ENCODE results near the gene TCF4.

The TCF4 gene

DNA sequence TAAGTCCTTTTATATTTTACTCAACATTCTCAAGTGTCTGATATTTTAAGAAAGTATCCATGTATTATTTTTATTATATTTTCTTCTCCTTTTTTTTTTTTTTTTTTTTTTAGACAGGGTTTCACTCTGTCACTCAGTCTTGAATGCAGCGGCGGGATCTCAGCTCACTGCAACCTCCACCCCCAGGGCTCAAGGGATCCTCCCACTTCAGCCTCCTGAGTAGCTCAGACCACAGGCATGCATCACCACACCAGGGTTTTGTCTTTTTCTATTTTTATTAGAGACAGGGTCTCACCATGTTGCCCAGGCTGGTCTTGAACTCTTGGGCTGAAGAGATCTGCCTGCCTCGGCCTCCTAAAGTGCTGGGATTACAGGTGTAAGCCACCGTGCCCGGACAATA, 212.1 kb downstream of the TCF4 start:
- H3K9me3 ChIP-seq (ENCODE audit: control insufficient read depth, low read length) = no peaks in the 10 kb centered on the region
- no peak overlapping the region for H3K4me3 ChIP-seq (ENCODE audit: low read length)

GRCh38 chr18:55374741-55375140, 213.3 kb downstream of the TCF4 start:
- Histone ChIP-seq H3K9me3 (ENCODE audit: control insufficient read depth, low read length) (no peaks in the 10 kb centered on the region), H3K9ac (ENCODE audit: low read length) (no peak overlapping the region), H3K4me3 (ENCODE audit: low read length) (no peak overlapping the region), H3K4me1 (ENCODE audit: control insufficient read depth, insufficient read depth, low read length) (no peaks in the 10 kb centered on the region), H3K27me3 (ENCODE audit: control insufficient read depth, insufficient read depth, low read length) (no peaks in the 10 kb centered on the region), H3K36me3 (ENCODE audit: control insufficient read depth, insufficient read depth, low read length) (no peaks in the 10 kb centered on the region)

More for the DNA sequence above, 212.1 kb downstream of the TCF4 start:
- Histone ChIP-seq H3K36me3 (ENCODE audit: control insufficient read depth, insufficient read depth, low read length) (no peaks in the 10 kb centered on the region), H3K27me3 (ENCODE audit: control insufficient read depth, insufficient read depth, low read length) (no peaks in the 10 kb centered on the region), H3K4me1 (ENCODE audit: control insufficient read depth, insufficient read depth, low read length) (no peaks in the 10 kb centered on the region), H3K9ac (ENCODE audit: low read length) (no peak overlapping the region)

DNA sequence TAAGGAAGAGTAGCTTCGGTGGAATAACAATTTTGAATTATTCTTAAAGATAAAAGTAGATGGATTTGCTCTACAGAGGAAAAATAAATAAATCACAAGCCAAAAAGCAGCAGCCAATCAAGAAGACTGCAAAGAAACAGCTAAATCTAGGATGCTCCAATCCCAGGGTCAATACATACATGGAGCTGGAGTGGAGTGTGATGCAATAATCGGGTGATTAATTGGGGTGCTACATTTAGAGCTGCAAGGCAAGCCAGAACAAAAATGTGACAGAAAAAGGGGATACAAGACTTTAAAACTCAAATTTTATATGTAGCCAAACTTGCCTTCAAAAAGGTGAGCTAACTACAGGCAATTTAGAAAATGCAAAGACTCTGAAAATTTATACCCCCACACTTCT, 215.8 kb downstream of the TCF4 start:
- H3K27me3 ChIP-seq (ENCODE audit: control insufficient read depth, insufficient read depth, low read length) = no peaks in the 10 kb centered on the region
- H3K9me3 ChIP-seq (ENCODE audit: control insufficient read depth, low read length) = no peaks in the 10 kb centered on the region
- no peaks in the 10 kb centered on the region for H3K36me3 ChIP-seq (ENCODE audit: control insufficient read depth, insufficient read depth, low read length)
- no peak overlapping the region for H3K4me3 ChIP-seq (ENCODE audit: low read length)
- H3K9ac ChIP-seq (ENCODE audit: low read length) = no peak overlapping the region
- no peaks in the 10 kb centered on the region for H3K4me1 ChIP-seq (ENCODE audit: control insufficient read depth, insufficient read depth, low read length)

GRCh38 chr18:55370936-55371335, 217.1 kb downstream of the TCF4 start:
- Histone ChIP-seq H3K27me3 (ENCODE audit: control insufficient read depth, insufficient read depth, low read length) (no peaks in the 10 kb centered on the region), H3K4me1 (ENCODE audit: control insufficient read depth, insufficient read depth, low read length) (no peaks in the 10 kb centered on the region), H3K9ac (ENCODE audit: low read length) (no peak overlapping the region), H3K36me3 (ENCODE audit: control insufficient read depth, insufficient read depth, low read length) (no peaks in the 10 kb centered on the region), H3K9me3 (ENCODE audit: control insufficient read depth, low read length) (no peaks in the 10 kb centered on the region), H3K4me3 (ENCODE audit: low read length) (no peak overlapping the region)

DNA sequence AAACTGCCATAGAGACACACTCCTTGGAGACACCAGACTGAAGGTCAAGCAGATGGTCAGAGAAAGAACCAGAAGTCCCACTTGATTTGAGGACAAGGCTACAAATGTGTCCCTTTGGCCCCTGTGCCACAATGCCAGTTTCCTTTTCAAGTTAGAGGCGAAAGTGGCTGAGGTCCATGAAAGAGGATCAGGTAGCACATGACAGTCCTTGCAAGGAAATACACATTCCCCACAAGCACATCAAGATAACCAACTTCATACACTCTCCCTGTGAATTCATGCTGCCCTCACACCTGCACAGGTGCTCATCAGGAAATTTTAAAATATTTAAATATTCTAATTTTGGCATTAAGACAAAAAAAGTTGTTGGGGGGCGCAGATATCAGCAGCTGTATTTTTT, 218.6 kb downstream of the TCF4 start:
- H3K36me3 ChIP-seq (ENCODE audit: control insufficient read depth, insufficient read depth, low read length) = no peaks in the 10 kb centered on the region
- no peaks in the 10 kb centered on the region for H3K27me3 ChIP-seq (ENCODE audit: control insufficient read depth, insufficient read depth, low read length)
- no peak overlapping the region for H3K9ac ChIP-seq (ENCODE audit: low read length)
- no peak overlapping the region for H3K4me3 ChIP-seq (ENCODE audit: low read length)
- H3K9me3 ChIP-seq (ENCODE audit: control insufficient read depth, low read length) = no peaks in the 10 kb centered on the region
- H3K4me1 ChIP-seq (ENCODE audit: control insufficient read depth, insufficient read depth, low read length) = no peaks in the 10 kb centered on the region

- Histone ChIP-seq H3K27me3 (ENCODE audit: control insufficient read depth, insufficient read depth, low read length) (no peaks in the 10 kb centered on the region), H3K9ac (ENCODE audit: low read length) (no peak overlapping the region), H3K4me3 (ENCODE audit: low read length) (no peak overlapping the region), H3K36me3 (ENCODE audit: control insufficient read depth, insufficient read depth, low read length) (no peaks in the 10 kb centered on the region), H3K9me3 (ENCODE audit: control insufficient read depth, low read length) (no peaks in the 10 kb centered on the region), H3K4me1 (ENCODE audit: control insufficient read depth, insufficient read depth, low read length) (no peaks in the 10 kb centered on the region)
Observed at GRCh38 chr18:55365342-55365741, 222.7 kb downstream of the TCF4 start.

- Histone ChIP-seq H3K4me3 (ENCODE audit: low read length) (no peak overlapping the region), H3K4me1 (ENCODE audit: control insufficient read depth, insufficient read depth, low read length) (no peaks in the 10 kb centered on the region), H3K27me3 (ENCODE audit: control insufficient read depth, insufficient read depth, low read length) (no peaks in the 10 kb centered on the region), H3K9ac (ENCODE audit: low read length) (no peak overlapping the region), H3K36me3 (ENCODE audit: control insufficient read depth, insufficient read depth, low read length) (no peaks in the 10 kb centered on the region), H3K9me3 (ENCODE audit: control insufficient read depth, low read length) (no peaks in the 10 kb centered on the region)
Observed at GRCh38 chr18:55362303-55362702, 225.7 kb downstream of the TCF4 start.

- no peaks in the 10 kb centered on the region for H3K9me3 ChIP-seq (ENCODE audit: control insufficient read depth, low read length)
- no peaks in the 10 kb centered on the region for H3K4me1 ChIP-seq (ENCODE audit: control insufficient read depth, insufficient read depth, low read length)
- H3K36me3 ChIP-seq (ENCODE audit: control insufficient read depth, insufficient read depth, low read length) = no peaks in the 10 kb centered on the region
- no peaks in the 10 kb centered on the region for H3K27me3 ChIP-seq (ENCODE audit: control insufficient read depth, insufficient read depth, low read length)
- no peak overlapping the region for H3K4me3 ChIP-seq (ENCODE audit: low read length)
- no peak overlapping the region for H3K9ac ChIP-seq (ENCODE audit: low read length)
Observed at GRCh38 chr18:55361492-55362250, 226.3 kb downstream of the TCF4 start.

DNA sequence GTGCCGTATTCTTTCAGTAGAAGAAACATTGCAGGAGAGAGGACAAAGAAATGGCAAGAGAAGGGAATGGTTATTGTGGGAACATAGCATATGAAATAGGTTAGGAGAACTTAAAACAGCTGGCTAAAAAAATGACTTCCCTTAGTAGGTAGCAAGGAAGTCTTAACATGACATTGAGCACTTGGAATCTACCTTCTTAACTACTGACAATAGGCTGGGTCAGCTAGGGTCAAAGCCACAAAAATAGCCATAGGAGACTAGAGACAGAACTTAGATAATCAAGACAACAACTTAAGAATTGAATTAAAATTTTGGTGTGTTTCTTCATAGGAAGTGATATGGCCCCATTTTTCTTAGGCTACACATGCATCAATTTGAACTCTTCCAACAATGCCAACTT, 227.9 kb downstream of the TCF4 start:
- Histone ChIP-seq H3K9ac (ENCODE audit: low read length) (no peak overlapping the region), H3K4me3 (ENCODE audit: low read length) (no peak overlapping the region)

GRCh38 chr18:55356815-55357214, 231.2 kb downstream of the TCF4 start:
- H3K4me3 ChIP-seq (ENCODE audit: low read length) = no peak overlapping the region
- no peaks in the 10 kb centered on the region for H3K9me3 ChIP-seq (ENCODE audit: control insufficient read depth, low read length)

More for the DNA sequence above, 227.9 kb downstream of the TCF4 start:
- no peaks in the 10 kb centered on the region for H3K36me3 ChIP-seq (ENCODE audit: control insufficient read depth, insufficient read depth, low read length)
- no peaks in the 10 kb centered on the region for H3K4me1 ChIP-seq (ENCODE audit: control insufficient read depth, insufficient read depth, low read length)
- H3K9me3 ChIP-seq (ENCODE audit: control insufficient read depth, low read length) = no peaks in the 10 kb centered on the region
- H3K27me3 ChIP-seq (ENCODE audit: control insufficient read depth, insufficient read depth, low read length) = no peaks in the 10 kb centered on the region

GRCh38 chr18:55355223-55355622, 232.8 kb downstream of the TCF4 start:
- Histone ChIP-seq H3K4me1 (ENCODE audit: control insufficient read depth, insufficient read depth, low read length) (no peaks in the 10 kb centered on the region), H3K9ac (ENCODE audit: low read length) (no peak overlapping the region), H3K9me3 (ENCODE audit: control insufficient read depth, low read length) (no peaks in the 10 kb centered on the region), H3K36me3 (ENCODE audit: control insufficient read depth, insufficient read depth, low read length) (no peaks in the 10 kb centered on the region), H3K27me3 (ENCODE audit: control insufficient read depth, insufficient read depth, low read length) (no peaks in the 10 kb centered on the region), H3K4me3 (ENCODE audit: low read length) (no peak overlapping the region)

More at GRCh38 chr18:55356815-55357214, 231.2 kb downstream of the TCF4 start:
- no peaks in the 10 kb centered on the region for H3K36me3 ChIP-seq (ENCODE audit: control insufficient read depth, insufficient read depth, low read length)
- H3K4me1 ChIP-seq (ENCODE audit: control insufficient read depth, insufficient read depth, low read length) = no peaks in the 10 kb centered on the region
- H3K9ac ChIP-seq (ENCODE audit: low read length) = no peak overlapping the region
- no peaks in the 10 kb centered on the region for H3K27me3 ChIP-seq (ENCODE audit: control insufficient read depth, insufficient read depth, low read length)

DNA sequence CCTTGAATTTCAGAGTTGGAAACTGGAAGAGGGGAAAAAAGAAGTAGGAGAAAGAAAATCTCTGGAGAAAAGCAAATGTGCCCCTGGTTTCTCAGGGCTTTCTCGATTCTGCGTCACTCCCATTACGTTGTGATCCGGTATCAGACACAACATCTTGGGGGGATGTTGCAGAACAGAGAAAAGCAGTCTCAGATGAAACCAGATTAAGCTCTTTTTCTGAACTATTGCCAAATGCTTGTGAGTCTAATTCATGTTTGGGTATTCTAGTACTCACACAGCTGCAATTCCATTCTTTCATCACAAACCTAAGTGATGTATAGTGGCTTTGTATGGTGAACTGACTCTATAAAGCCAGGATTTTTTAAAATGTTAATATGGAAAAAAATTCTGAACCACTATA, 233.2 kb downstream of the TCF4 start:
- Histone ChIP-seq H3K4me3 (ENCODE audit: low read length) (no peak overlapping the region), H3K4me1 (ENCODE audit: control insufficient read depth, insufficient read depth, low read length) (no peaks in the 10 kb centered on the region), H3K36me3 (ENCODE audit: control insufficient read depth, insufficient read depth, low read length) (no peaks in the 10 kb centered on the region), H3K9ac (ENCODE audit: low read length) (no peak overlapping the region), H3K27me3 (ENCODE audit: control insufficient read depth, insufficient read depth, low read length) (no peaks in the 10 kb centered on the region), H3K9me3 (ENCODE audit: control insufficient read depth, low read length) (no peaks in the 10 kb centered on the region)

- Histone ChIP-seq H3K27me3 (ENCODE audit: control insufficient read depth, insufficient read depth, low read length) (no peaks in the 10 kb centered on the region), H3K4me3 (ENCODE audit: low read length) (no peak overlapping the region), H3K36me3 (ENCODE audit: control insufficient read depth, insufficient read depth, low read length) (no peaks in the 10 kb centered on the region), H3K9me3 (ENCODE audit: control insufficient read depth, low read length) (no peaks in the 10 kb centered on the region), H3K9ac (ENCODE audit: low read length) (no peak overlapping the region), H3K4me1 (ENCODE audit: control insufficient read depth, insufficient read depth, low read length) (no peaks in the 10 kb centered on the region)
Observed at GRCh38 chr18:55353806-55354205, 234.2 kb downstream of the TCF4 start.

Measured in mucosa of stomach (tissue), 1 donor.